ENCODE data around the gene COL5A1. TPM values are rescaled to one million over a fixed set of nuclear protein-coding genes. Genes with fewer than 3 reads are reported as not detected.
"Not testable (repeated sequence)": the region's sequence is repeated elsewhere in the genome, so short reads cannot be mapped to it uniquely, and the experiment has no call there.

Gene COL5A1
- total and polyA plus RNA-seq, 2 donors (not counting 1 experiment from before 2014, with no cell fraction given) = 72.8 to 109 TPM

- no peaks in the 10 kb centered on the region for H3K36me3 ChIP-seq (ENCODE audit: control insufficient read depth, insufficient read depth, low read length)
- no peak for DNase-seq (ENCODE audit: low read depth in 2 of 2)
- no peak overlapping the region for H2AFZ ChIP-seq (ENCODE audit: low read length)
- no peaks in the 10 kb centered on the region for H3K4me1 ChIP-seq (ENCODE audit: control insufficient read depth, extremely low read depth, insufficient read depth, low read length)
- no peak overlapping the region for H3K27ac ChIP-seq (ENCODE audit: insufficient read depth, low read length)
- no peaks in the 10 kb centered on the region for H4K20me1 ChIP-seq (ENCODE audit: control insufficient read depth, extremely low read depth, insufficient read depth, low read length)
- no peak for TF ChIP-seq CTCF (conservative IDR thresholded peaks at IDR 0.05 in 1 of 2, IDR thresholded peaks at IDR 0.05 in 1 of 2; ENCODE audit: low read depth in 1 of 2, low read length in 2 of 2)
- no peak for TF ChIP-seq EZH2 (IDR thresholded peaks at IDR 0.05; ENCODE audit: low read length, missing control alignments)
- H3K27me3 ChIP-seq (ENCODE audit: control insufficient read depth, insufficient read depth, low read length) = peaks cover 2% of the 10 kb centered on the region
- no peak overlapping the region for H3K4me3 ChIP-seq (replicated peaks in 1 of 4; ENCODE audit: control extremely low read depth in 1 of 4, insufficient read depth in 1 of 4, low read depth in 3 of 4, low read length in 4 of 4)
- H3K79me2 ChIP-seq (ENCODE audit: control insufficient read depth, insufficient read depth, low read length) = no peaks in the 10 kb centered on the region
- H3K9ac ChIP-seq (ENCODE audit: insufficient read depth, low read length) = no peak overlapping the region
- H3K4me2 ChIP-seq (ENCODE audit: extremely low read depth, insufficient read depth, low read length) = no peak overlapping the region
- no peaks in the 10 kb centered on the region for H3K9me3 ChIP-seq (ENCODE audit: control insufficient read depth, insufficient read depth, low read depth, low read length)
Measured at GRCh38 chr9:134854541-134854981, 213.0 kb downstream of the COL5A1 start.

DNA sequence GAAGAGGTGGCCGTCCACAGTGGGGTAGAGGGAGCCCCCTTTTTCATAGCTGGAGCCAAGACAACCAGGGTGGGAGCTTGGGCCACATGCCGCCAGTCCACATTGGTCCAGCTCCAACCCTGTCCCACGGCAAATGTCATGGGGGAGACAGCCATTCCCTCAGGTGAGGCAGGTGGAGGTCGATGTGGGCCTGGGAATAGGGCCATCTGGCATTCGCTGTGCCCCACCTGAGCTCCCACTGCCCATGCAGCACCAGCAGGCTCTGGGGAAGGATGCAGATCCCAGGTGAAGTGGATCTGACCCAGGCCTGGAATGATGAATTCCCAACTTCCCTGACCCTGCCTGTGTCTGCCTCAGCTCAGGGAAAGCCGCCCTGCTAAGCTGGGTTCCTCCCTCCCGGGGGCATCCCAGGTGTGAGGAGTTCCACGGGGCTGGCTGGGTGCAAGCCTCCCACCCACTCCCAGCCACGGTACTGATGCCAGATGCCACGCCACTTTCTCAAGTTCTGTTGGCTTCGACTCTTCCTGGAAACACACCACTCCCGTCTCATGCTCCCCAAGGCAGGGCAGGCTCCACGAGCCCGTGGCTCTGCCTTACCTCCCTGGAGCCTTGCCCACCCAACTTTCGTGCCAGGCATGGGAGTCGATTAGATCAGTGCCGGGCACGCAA is 213.8 kb downstream of the COL5A1 start:
- Histone ChIP-seq H3K9ac (ENCODE audit: insufficient read depth, low read length) (peak overlapping the region; percentile 7), H3K4me3 (replicated peaks in 1 of 4; ENCODE audit: control extremely low read depth in 1 of 4, insufficient read depth in 1 of 4, low read depth in 3 of 4, low read length in 4 of 4) (no peak overlapping the region)

GRCh38 chr9:134855900-134856377 is 214.3 kb downstream of the COL5A1 start:
- no peaks in the 10 kb centered on the region for H3K36me3 ChIP-seq (ENCODE audit: control insufficient read depth, insufficient read depth, low read length)
- no peaks in the 10 kb centered on the region for H4K20me1 ChIP-seq (ENCODE audit: control insufficient read depth, extremely low read depth, insufficient read depth, low read length)
- H3K79me2 ChIP-seq (ENCODE audit: control insufficient read depth, insufficient read depth, low read length) = no peaks in the 10 kb centered on the region
- no peak overlapping the region for H3K9ac ChIP-seq (ENCODE audit: insufficient read depth, low read length)
- no peaks in the 10 kb centered on the region for H3K4me1 ChIP-seq (ENCODE audit: control insufficient read depth, extremely low read depth, insufficient read depth, low read length)
- H3K4me3 ChIP-seq (replicated peaks in 1 of 4; ENCODE audit: control extremely low read depth in 1 of 4, insufficient read depth in 1 of 4, low read depth in 3 of 4, low read length in 4 of 4) = no peak overlapping the region
- TF ChIP-seq EZH2 (IDR thresholded peaks at IDR 0.05; ENCODE audit: low read length, missing control alignments) (no peak), CTCF (conservative IDR thresholded peaks at IDR 0.05 in 1 of 2, IDR thresholded peaks at IDR 0.05 in 1 of 2; ENCODE audit: low read depth in 1 of 2, low read length in 2 of 2) (no peak)
- no peak overlapping the region for H3K27ac ChIP-seq (ENCODE audit: insufficient read depth, low read length)
- no peak for DNase-seq (ENCODE audit: low read depth in 2 of 2)
- H3K27me3 ChIP-seq (ENCODE audit: control insufficient read depth, insufficient read depth, low read length) = peaks cover 2% of the 10 kb centered on the region
- no peaks in the 10 kb centered on the region for H3K9me3 ChIP-seq (ENCODE audit: control insufficient read depth, insufficient read depth, low read depth, low read length)
- H2AFZ ChIP-seq (ENCODE audit: low read length) = no peak overlapping the region
- H3K4me2 ChIP-seq (ENCODE audit: extremely low read depth, insufficient read depth, low read length) = no peak overlapping the region

More for the DNA sequence above, 213.8 kb downstream of the COL5A1 start:
- H3K4me1 ChIP-seq (ENCODE audit: control insufficient read depth, extremely low read depth, insufficient read depth, low read length) = no peaks in the 10 kb centered on the region
- TF ChIP-seq CTCF (conservative IDR thresholded peaks at IDR 0.05 in 1 of 2, IDR thresholded peaks at IDR 0.05 in 1 of 2; ENCODE audit: low read depth in 1 of 2, low read length in 2 of 2) = no peak
- TF ChIP-seq EZH2 (IDR thresholded peaks at IDR 0.05; ENCODE audit: low read length, missing control alignments) = no peak
- H3K9me3 ChIP-seq (ENCODE audit: control insufficient read depth, insufficient read depth, low read depth, low read length) = no peaks in the 10 kb centered on the region
- no peaks in the 10 kb centered on the region for H3K36me3 ChIP-seq (ENCODE audit: control insufficient read depth, insufficient read depth, low read length)
- no peak overlapping the region for H3K4me2 ChIP-seq (ENCODE audit: extremely low read depth, insufficient read depth, low read length)
- no peaks in the 10 kb centered on the region for H3K79me2 ChIP-seq (ENCODE audit: control insufficient read depth, insufficient read depth, low read length)
- H4K20me1 ChIP-seq (ENCODE audit: control insufficient read depth, extremely low read depth, insufficient read depth, low read length) = no peaks in the 10 kb centered on the region
- H2AFZ ChIP-seq (ENCODE audit: low read length) = no peak overlapping the region
- no peak for DNase-seq (ENCODE audit: low read depth in 2 of 2)
- H3K27ac ChIP-seq (ENCODE audit: insufficient read depth, low read length) = no peak overlapping the region
- peaks cover 2% of the 10 kb centered on the region for H3K27me3 ChIP-seq (ENCODE audit: control insufficient read depth, insufficient read depth, low read length)

DNA sequence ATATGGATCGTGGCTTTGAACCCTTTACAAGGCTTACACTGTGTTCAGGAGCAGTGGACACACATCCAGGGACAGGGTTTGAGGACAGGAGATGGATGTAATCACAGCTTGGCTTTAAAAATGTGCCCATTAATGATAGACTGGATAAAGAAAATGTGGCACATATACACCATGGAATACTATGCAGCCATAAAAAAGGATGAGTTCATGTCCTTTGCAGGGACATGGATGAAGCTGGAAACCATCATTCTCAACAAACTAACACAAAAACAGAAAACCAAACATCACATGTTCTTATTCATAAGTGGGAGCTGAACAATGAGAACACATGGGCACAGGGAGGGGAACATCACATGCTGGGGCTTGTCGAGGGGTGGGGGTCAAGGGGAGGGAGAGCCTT is 215.8 kb downstream of the COL5A1 start:
- not testable (repeated sequence) for H3K27ac ChIP-seq (ENCODE audit: insufficient read depth, low read length); DNase-seq (ENCODE audit: low read depth in 2 of 2); H3K4me1 ChIP-seq (ENCODE audit: control insufficient read depth, extremely low read depth, insufficient read depth, low read length); H3K4me3 ChIP-seq (replicated peaks in 1 of 4; ENCODE audit: control extremely low read depth in 1 of 4, insufficient read depth in 1 of 4, low read depth in 3 of 4, low read length in 4 of 4); H3K79me2 ChIP-seq (ENCODE audit: control insufficient read depth, insufficient read depth, low read length); H3K4me2 ChIP-seq (ENCODE audit: extremely low read depth, insufficient read depth, low read length); H3K27me3 ChIP-seq (ENCODE audit: control insufficient read depth, insufficient read depth, low read length); H4K20me1 ChIP-seq (ENCODE audit: control insufficient read depth, extremely low read depth, insufficient read depth, low read length); H3K36me3 ChIP-seq (ENCODE audit: control insufficient read depth, insufficient read depth, low read length); H3K9ac ChIP-seq (ENCODE audit: insufficient read depth, low read length); H2AFZ ChIP-seq (ENCODE audit: low read length); H3K9me3 ChIP-seq (ENCODE audit: control insufficient read depth, insufficient read depth, low read depth, low read length)

All from fibroblast of lung (primary cell).